ENCODE results near the gene TLN1. TPM values are rescaled to one million over a fixed set of nuclear protein-coding genes. Genes with fewer than 3 reads are reported as not detected.

TLN1 gene
- total RNA-seq, 2 experiments from 2014 or later, result 149 to 151 TPM

DNA sequence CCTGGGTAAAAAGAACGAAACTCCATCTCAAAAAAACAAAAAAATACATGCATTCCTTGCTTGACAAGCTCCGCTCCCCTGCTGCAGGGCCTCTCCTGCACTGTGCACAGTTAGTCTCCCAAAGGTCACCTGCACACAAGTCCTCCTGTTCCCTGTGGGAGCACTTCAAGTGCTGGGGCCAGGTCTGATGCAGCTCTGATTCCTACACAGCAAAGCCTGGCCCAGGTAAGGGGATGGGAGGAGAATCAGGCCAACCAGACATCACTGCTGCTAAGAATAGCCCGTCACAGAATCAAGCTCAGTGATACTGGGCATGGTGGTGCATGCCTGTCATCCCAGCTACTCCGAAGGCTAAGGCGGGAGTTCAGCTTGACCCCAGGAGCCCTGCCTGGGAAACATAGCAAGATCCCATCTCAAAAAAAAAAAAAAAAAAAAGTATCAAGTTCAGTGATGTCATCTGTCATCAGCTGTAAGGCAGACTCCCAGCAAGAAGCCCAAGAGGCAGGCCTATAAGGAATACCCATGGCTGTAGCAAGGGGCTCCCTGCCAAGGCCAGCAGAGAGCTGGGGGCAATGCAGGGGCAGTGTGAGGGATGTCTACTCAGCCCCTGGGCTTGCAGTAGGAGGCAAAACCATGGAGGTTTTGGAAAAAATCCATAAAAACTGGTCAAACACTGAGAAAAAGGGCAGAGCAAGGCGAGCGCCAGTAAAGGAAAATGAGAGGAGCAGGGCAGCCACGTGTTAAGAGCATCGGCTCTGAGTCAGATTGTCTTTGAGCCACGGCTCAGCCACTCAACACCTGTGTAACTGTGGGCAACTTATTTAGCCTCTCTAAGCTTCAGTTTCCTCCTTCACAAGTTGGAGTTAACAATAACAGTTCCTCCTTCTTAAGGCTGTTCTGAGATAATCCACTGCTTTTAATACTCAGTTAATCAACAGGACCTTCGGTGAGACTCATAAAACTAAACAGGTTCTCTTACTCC is 45.5 kb downstream of the TLN1 start:
- no peaks in the 10 kb centered on the region for H3K9me3 ChIP-seq (ENCODE audit: control insufficient read depth in 1 of 2, insufficient read depth in 1 of 2, low read length in 2 of 2)
- ChIA-PET POLR2A (interaction anchor here (2.0 kb wide), 1 partner anchor 10 kb away, joined by 5 read pairs; no protein-coding TSS in a partner anchor), CTCF (interaction anchor here (1.8 to 3.5 kb wide), 2 partner anchors 10 to 11 kb away, joined by 14 to 17 read pairs; no protein-coding TSS in a partner anchor)
- intact Hi-C loops (cut with DNase I, micrococcal nuclease), result no loop called here
- H3K36me3 Mint-ChIP-seq (ENCODE audit: low read depth), result no peaks in the 10 kb centered on the region
- no peaks in the 10 kb centered on the region for H3K27me3 ChIP-seq (ENCODE audit: control insufficient read depth in 1 of 2, insufficient read depth in 2 of 2, low read length in 2 of 2)
- DNase-seq (no peak), ATAC-seq (ENCODE audit: poor library complexity) (no peak)
- no peaks in the 10 kb centered on the region for H3K36me3 ChIP-seq (ENCODE audit: insufficient read depth, low read length)
- no peak overlapping the region for H3K4me3 Mint-ChIP-seq
- no peaks in the 10 kb centered on the region for H3K9me3 Mint-ChIP-seq
- H3K27ac ChIP-seq (ENCODE audit: low read depth in 1 of 2, low read length in 2 of 2), result no peak overlapping the region
- H3K4me1 Mint-ChIP-seq (ENCODE audit: low read depth), result peaks cover 22% of the 10 kb centered on the region
- H3K4me3 ChIP-seq (ENCODE audit: low read length), result no peak overlapping the region
- no peak overlapping the region for H3K27ac Mint-ChIP-seq
- H3K27me3 Mint-ChIP-seq, result no peaks in the 10 kb centered on the region
- TF ChIP-seq, protein P1, sequence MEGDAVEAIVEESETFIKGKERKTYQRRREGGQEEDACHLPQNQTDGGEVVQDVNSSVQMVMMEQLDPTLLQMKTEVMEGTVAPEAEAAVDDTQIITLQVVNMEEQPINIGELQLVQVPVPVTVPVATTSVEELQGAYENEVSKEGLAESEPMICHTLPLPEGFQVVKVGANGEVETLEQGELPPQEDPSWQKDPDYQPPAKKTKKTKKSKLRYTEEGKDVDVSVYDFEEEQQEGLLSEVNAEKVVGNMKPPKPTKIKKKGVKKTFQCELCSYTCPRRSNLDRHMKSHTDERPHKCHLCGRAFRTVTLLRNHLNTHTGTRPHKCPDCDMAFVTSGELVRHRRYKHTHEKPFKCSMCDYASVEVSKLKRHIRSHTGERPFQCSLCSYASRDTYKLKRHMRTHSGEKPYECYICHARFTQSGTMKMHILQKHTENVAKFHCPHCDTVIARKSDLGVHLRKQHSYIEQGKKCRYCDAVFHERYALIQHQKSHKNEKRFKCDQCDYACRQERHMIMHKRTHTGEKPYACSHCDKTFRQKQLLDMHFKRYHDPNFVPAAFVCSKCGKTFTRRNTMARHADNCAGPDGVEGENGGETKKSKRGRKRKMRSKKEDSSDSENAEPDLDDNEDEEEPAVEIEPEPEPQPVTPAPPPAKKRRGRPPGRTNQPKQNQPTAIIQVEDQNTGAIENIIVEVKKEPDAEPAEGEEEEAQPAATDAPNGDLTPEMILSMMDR (IDR thresholded peaks at IDR 0.05), result no peak
- peaks cover 23% of the 10 kb centered on the region for H3K4me1 ChIP-seq (ENCODE audit: insufficient read depth, low read length)

DNA sequence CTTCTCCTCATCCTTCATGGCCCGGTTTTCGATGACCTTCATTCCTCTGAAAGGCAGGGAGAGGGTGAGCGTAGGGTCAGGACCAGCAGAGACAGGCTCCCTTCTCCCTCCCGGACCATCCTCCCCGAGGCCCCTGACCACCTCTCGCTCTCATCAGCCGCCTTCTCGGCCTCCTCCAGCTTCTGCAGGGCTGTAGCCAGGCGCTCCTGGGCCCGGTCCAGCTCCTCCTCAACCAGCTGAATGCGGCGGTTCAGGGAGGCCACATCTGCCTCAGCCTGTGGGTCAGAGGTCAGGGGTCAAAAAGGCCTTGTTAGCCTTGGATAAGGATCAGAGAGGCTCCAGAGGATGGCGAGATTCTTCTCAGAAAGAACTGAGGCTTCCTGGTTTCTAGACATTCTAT is 46.5 kb downstream of the TLN1 start:
- no peaks in the 10 kb centered on the region for H3K36me3 ChIP-seq (ENCODE audit: insufficient read depth, low read length)
- no peak overlapping the region for H3K27ac Mint-ChIP-seq
- TF ChIP-seq, protein P1 (IDR thresholded peaks at IDR 0.05), result no peak
- ATAC-seq (ENCODE audit: poor library complexity) (no peak), DNase-seq (no peak)
- H3K4me3 ChIP-seq (ENCODE audit: low read length), result no peak overlapping the region
- intact Hi-C loops (cut with DNase I, micrococcal nuclease), result loop anchor here in 1 of 2 experiments (2.0 kb wide), 1 partner anchor 17 kb away; no protein-coding TSS in a partner anchor
- H3K27me3 Mint-ChIP-seq, result no peaks in the 10 kb centered on the region
- H3K27ac ChIP-seq (ENCODE audit: low read depth in 1 of 2, low read length in 2 of 2), result no peak overlapping the region
- H3K4me1 ChIP-seq (ENCODE audit: insufficient read depth, low read length), result peaks cover 17% of the 10 kb centered on the region
- CTCF ChIA-PET, result interaction anchor here (3.5 kb wide), 1 partner anchor 11 kb away, joined by 17 read pairs; no protein-coding TSS in a partner anchor
- no peaks in the 10 kb centered on the region for H3K9me3 Mint-ChIP-seq
- no peaks in the 10 kb centered on the region for H3K9me3 ChIP-seq (ENCODE audit: control insufficient read depth in 1 of 2, insufficient read depth in 1 of 2, low read length in 2 of 2)
- no peaks in the 10 kb centered on the region for H3K27me3 ChIP-seq (ENCODE audit: control insufficient read depth in 1 of 2, insufficient read depth in 2 of 2, low read length in 2 of 2)
- H3K4me1 Mint-ChIP-seq (ENCODE audit: low read depth), result peaks cover 13% of the 10 kb centered on the region
- no peaks in the 10 kb centered on the region for H3K36me3 Mint-ChIP-seq (ENCODE audit: low read depth)
- no peak overlapping the region for H3K4me3 Mint-ChIP-seq
- POLR2A ChIA-PET, result interaction anchor here (2.0 kb wide), 1 partner anchor 11 kb away, joined by 5 read pairs; no protein-coding TSS in a partner anchor

DNA sequence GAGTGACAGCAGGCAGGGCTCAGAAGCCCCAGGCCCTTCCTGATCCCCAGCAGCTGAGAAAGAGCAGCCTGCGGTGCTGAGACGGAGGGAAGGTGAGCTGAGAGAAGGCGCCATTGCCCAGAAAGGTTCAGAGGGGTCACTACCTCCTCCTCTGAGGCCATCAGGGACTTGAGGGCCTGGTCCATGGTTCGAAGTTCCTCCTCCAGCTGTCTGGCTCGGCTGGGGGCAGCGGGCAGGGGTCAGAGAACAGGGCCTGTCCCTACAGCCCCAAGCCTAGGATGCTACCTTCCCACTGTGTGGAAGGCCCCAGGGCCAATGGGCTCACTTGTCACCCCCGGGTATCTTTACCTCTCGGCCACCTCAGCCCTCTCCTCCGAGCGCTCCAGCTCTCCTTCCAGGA is 47.1 kb downstream of the TLN1 start:
- Histone ChIP-seq H3K4me3 (ENCODE audit: low read length) (no peak overlapping the region), H3K27ac (ENCODE audit: low read depth in 1 of 2, low read length in 2 of 2) (no peak overlapping the region), H3K9me3 (ENCODE audit: control insufficient read depth in 1 of 2, insufficient read depth in 1 of 2, low read length in 2 of 2) (no peaks in the 10 kb centered on the region), H3K36me3 (ENCODE audit: insufficient read depth, low read length) (no peaks in the 10 kb centered on the region), H3K27me3 (ENCODE audit: control insufficient read depth in 1 of 2, insufficient read depth in 2 of 2, low read length in 2 of 2) (no peaks in the 10 kb centered on the region), H3K4me1 (ENCODE audit: insufficient read depth, low read length) (peaks cover 12% of the 10 kb centered on the region)
- Mint-ChIP-seq H3K27me3 (no peaks in the 10 kb centered on the region), H3K36me3 (ENCODE audit: low read depth) (no peaks in the 10 kb centered on the region), H3K4me1 (ENCODE audit: low read depth) (peaks cover 13% of the 10 kb centered on the region), H3K4me3 (no peak overlapping the region), H3K27ac (no peak overlapping the region), H3K9me3 (no peaks in the 10 kb centered on the region)
- ChIA-PET POLR2A (interaction anchor here (2.0 kb wide), 1 partner anchor 12 kb away, joined by 5 read pairs; no protein-coding TSS in a partner anchor), CTCF (interaction anchor here (3.5 kb wide), 1 partner anchor 12 kb away, joined by 17 read pairs; no protein-coding TSS in a partner anchor)
- DNase-seq (no peak), ATAC-seq (ENCODE audit: poor library complexity) (no peak)
- intact Hi-C loops (cut with DNase I, micrococcal nuclease), result loop anchor here in 1 of 2 experiments (2.0 kb wide), 1 partner anchor 16 kb away; no protein-coding TSS in a partner anchor
- TF ChIP-seq, protein P1 (IDR thresholded peaks at IDR 0.05), result no peak
